Stimulated activated naive CD8-positive, alpha-beta T cell treated with anti-CD3 and anti-CD28 coated beads, Interleukin-15, amount 100 ng/mL, for 72 hours (primary cell): ENCODE data around the gene RAC2.

ENCODE experiments used
- ATAC-seq: fragments of 150-1000 bp; cut with Tn5 transposase; 2 replicates; pipeline ENCODE4 v1.10.0; 2021; ENCODE audit warnings: mild to moderate bottlenecking, moderate library complexity
- DNase-seq, 2 donors: peaks; one replicate each; pipeline ENCODE4 v3.0.0; 2021 to 2022
- H3K27ac Mint-ChIP-seq, 2 donors: one replicate each; pipeline ENCODE4 v1.8.0; 2022; ENCODE audit warnings: mild to moderate bottlenecking in 2 of 2, mixed read lengths in 2 of 2, moderate library complexity in 2 of 2
- H3K27me3 Mint-ChIP-seq: one replicate; pipeline ENCODE4 v1.8.0; 2022; ENCODE audit warnings: mixed read lengths
- H3K4me1 Mint-ChIP-seq: one replicate; pipeline ENCODE4 v1.8.0; 2022; ENCODE audit warnings: mild to moderate bottlenecking, mixed read lengths
- H3K4me3 Mint-ChIP-seq, 2 donors: one replicate each; pipeline ENCODE4 v1.8.0; 2022; ENCODE audit warnings: mild to moderate bottlenecking in 2 of 2, mixed read lengths in 2 of 2, moderate library complexity in 1 of 2
- H3K9me3 Mint-ChIP-seq, 2 donors: one replicate each; pipeline ENCODE4 v1.8.0; 2022; ENCODE audit warnings: mixed read lengths in 2 of 2

Gene RAC2

GRCh38 chr22:37281195-37281594, 37.1 kb upstream of the RAC2 start:
- no peaks in the 10 kb centered on the region for H3K9me3 Mint-ChIP-seq

DNA sequence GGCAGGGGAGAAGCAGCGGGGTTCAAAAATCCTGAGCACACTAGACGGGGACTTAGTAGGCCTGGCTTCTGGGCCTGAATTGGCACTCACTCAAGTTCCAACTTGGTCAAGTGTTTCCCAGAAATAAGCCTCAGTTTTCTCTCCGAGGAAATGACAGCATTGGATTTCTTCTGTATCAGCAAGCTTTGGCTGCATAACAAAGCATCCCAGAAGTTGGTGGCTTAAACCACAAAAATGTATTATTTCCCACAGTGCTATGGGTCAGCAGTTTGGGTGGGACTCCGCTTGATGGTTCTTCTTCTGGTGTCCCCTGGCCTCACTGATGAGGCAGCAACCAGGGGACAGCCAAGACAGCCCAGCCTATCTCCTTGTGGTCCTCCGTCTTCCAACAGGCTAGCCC, 36.6 kb upstream of the RAC2 start:
- peaks cover 86% of the 10 kb centered on the region for H3K4me1 Mint-ChIP-seq
- H3K9me3 Mint-ChIP-seq, result peaks cover 0 to 4% of the 10 kb centered on the region in 2 donors
- peak overlapping the region in 1 of 2 donors; percentile 19 for H3K27ac Mint-ChIP-seq
- DNase-seq (no peak), ATAC-seq (no peak)
- H3K4me3 Mint-ChIP-seq, result no peak overlapping the region
- H3K27me3 Mint-ChIP-seq, result no peaks in the 10 kb centered on the region

More at GRCh38 chr22:37281195-37281594, 37.1 kb upstream of the RAC2 start:
- Mint-ChIP-seq H3K4me1 (peaks cover 86% of the 10 kb centered on the region), H3K4me3 (peak overlapping the region in 1 of 2 donors; percentile 95), H3K27ac (no peak overlapping the region), H3K27me3 (no peaks in the 10 kb centered on the region)
- DNase-seq (no peak), ATAC-seq (no peak)

- DNase-seq (no peak), ATAC-seq (no peak)
- Mint-ChIP-seq H3K4me3 (no peak overlapping the region), H3K27ac (no peak overlapping the region), H3K9me3 (peaks cover 0 to 4% of the 10 kb centered on the region in 2 donors), H3K27me3 (no peaks in the 10 kb centered on the region), H3K4me1 (peaks cover 86% of the 10 kb centered on the region)
These were observed 35.5 kb upstream of the RAC2 start for GRCh38 chr22:37279331-37280181.

GRCh38 chr22:37278261-37278660, 34.2 kb upstream of the RAC2 start:
- DNase-seq (no peak), ATAC-seq (no peak)
- Mint-ChIP-seq H3K27ac (peak overlapping the region in 1 of 2 donors; percentile 66), H3K4me3 (no peak overlapping the region), H3K9me3 (peaks cover 0 to 4% of the 10 kb centered on the region in 2 donors), H3K4me1 (peaks cover 87% of the 10 kb centered on the region), H3K27me3 (no peaks in the 10 kb centered on the region)

GRCh38 chr22:37277384-37277783, 33.3 kb upstream of the RAC2 start:
- ATAC-seq, result no peak
- DNase-seq, result no peak
- Mint-ChIP-seq H3K27me3 (no peaks in the 10 kb centered on the region), H3K4me3 (no peak overlapping the region), H3K27ac (no peak overlapping the region), H3K9me3 (peaks cover 0 to 4% of the 10 kb centered on the region in 2 donors), H3K4me1 (peaks cover 85% of the 10 kb centered on the region)

GRCh38 chr22:37276776-37277175, 32.7 kb upstream of the RAC2 start:
- Mint-ChIP-seq H3K27me3 (no peaks in the 10 kb centered on the region), H3K4me3 (no peak overlapping the region), H3K4me1 (peaks cover 82% of the 10 kb centered on the region), H3K27ac (no peak overlapping the region), H3K9me3 (peaks cover 0 to 4% of the 10 kb centered on the region in 2 donors)
- DNase-seq, result no peak
- no peak for ATAC-seq

DNA sequence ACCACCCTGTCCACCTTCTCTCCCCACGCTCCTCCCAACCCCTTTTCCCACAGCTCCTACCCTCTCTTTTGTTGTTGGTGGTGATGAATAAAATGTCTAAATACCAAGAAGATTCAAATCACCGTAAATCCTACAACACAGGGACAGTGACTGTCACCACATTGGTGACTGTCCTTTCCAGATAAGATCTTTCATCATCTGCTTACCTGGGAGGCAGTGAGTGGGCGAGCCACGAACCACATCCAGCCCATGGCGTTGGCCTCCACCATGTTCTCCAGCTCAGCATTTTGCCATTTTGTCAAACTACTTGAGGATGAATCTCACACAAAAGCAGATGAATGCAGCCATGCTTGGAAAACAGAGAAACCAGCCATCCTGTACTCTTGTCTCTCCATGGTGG, 31.6 kb upstream of the RAC2 start:
- Mint-ChIP-seq H3K4me3 (peak overlapping the region; percentile 6 to 51), H3K9me3 (peaks cover 0 to 4% of the 10 kb centered on the region in 2 donors), H3K4me1 (peaks cover 82% of the 10 kb centered on the region), H3K27me3 (no peaks in the 10 kb centered on the region), H3K27ac (peak overlapping the region; percentile 69 to 75)
- DNase-seq (peak; percentile 71 to 79), ATAC-seq (peak; percentile 92)

- Mint-ChIP-seq H3K27me3 (no peaks in the 10 kb centered on the region), H3K4me1 (peaks cover 83% of the 10 kb centered on the region), H3K4me3 (peak overlapping the region in 1 of 2 donors; percentile 51), H3K27ac (peak overlapping the region; percentile 43 to 63), H3K9me3 (peaks cover 0 to 4% of the 10 kb centered on the region in 2 donors)
- DNase-seq (no peak), ATAC-seq (no peak)
These were observed 31.1 kb upstream of the RAC2 start for GRCh38 chr22:37275134-37275533.

GRCh38 chr22:37274380-37274862, 30.4 kb upstream of the RAC2 start:
- Mint-ChIP-seq H3K4me1 (peaks cover 84% of the 10 kb centered on the region), H3K9me3 (peaks cover 0 to 4% of the 10 kb centered on the region in 2 donors), H3K27ac (peak overlapping the region; percentile 9 to 10), H3K27me3 (no peaks in the 10 kb centered on the region), H3K4me3 (no peak overlapping the region)
- DNase-seq, result no peak
- ATAC-seq, result no peak

DNA sequence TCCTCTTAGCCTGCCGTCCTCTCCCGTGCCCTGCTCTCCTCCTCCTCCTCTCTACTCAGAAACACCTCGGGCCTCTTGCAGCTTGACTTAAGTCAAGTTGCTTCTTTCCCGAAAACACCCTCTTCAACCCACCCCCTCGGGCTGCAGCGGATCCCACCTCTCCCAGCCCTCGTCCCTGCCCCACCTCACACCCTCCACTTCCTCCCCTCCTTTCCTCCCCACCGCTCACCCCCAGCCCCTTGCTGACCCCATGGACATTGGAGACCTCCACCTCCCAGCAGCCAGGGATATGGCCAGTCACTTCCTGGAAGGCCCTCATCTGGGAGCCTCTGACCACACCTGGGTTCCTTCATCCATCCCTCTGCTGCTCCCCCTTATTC, 29.8 kb upstream of the RAC2 start:
- H3K27ac Mint-ChIP-seq, result peak overlapping the region; percentile 55 to 60
- peaks cover 81% of the 10 kb centered on the region for H3K4me1 Mint-ChIP-seq
- peaks cover 0 to 4% of the 10 kb centered on the region in 2 donors for H3K9me3 Mint-ChIP-seq
- DNase-seq, result no peak
- peak overlapping the region in 1 of 2 donors; percentile 59 for H3K4me3 Mint-ChIP-seq
- H3K27me3 Mint-ChIP-seq, result no peaks in the 10 kb centered on the region
- ATAC-seq, result no peak

- H3K9me3 Mint-ChIP-seq, result peaks cover 0 to 4% of the 10 kb centered on the region in 2 donors
- peak overlapping the region; percentile 55 to 75 for H3K27ac Mint-ChIP-seq
These were observed 29.2 kb upstream of the RAC2 start for GRCh38 chr22:37273126-37273845.

GRCh38 chr22:37270928-37271650, 27.0 kb upstream of the RAC2 start:
- no peaks in the 10 kb centered on the region for H3K27me3 Mint-ChIP-seq
- no peak overlapping the region for H3K4me3 Mint-ChIP-seq
- ATAC-seq, result no peak
- no peak for DNase-seq
- H3K9me3 Mint-ChIP-seq, result peaks cover 0 to 3% of the 10 kb centered on the region in 2 donors
- H3K27ac Mint-ChIP-seq, result peak overlapping the region in 1 of 2 donors; percentile 42
- H3K4me1 Mint-ChIP-seq, result peaks cover 75% of the 10 kb centered on the region

More at GRCh38 chr22:37273126-37273845, 29.2 kb upstream of the RAC2 start:
- Mint-ChIP-seq H3K4me1 (peaks cover 76% of the 10 kb centered on the region), H3K27me3 (no peaks in the 10 kb centered on the region), H3K4me3 (peak overlapping the region; percentile 10 to 59)
- ATAC-seq (peak; percentile 86), DNase-seq (peak in 1 of 2 donors; percentile 49)

GRCh38 chr22:37269936-37270678, 26.0 kb upstream of the RAC2 start:
- H3K4me1 Mint-ChIP-seq, result peaks cover 66% of the 10 kb centered on the region
- no peak overlapping the region for H3K27ac Mint-ChIP-seq
- no peaks in the 10 kb centered on the region for H3K9me3 Mint-ChIP-seq
- DNase-seq (no peak), ATAC-seq (no peak)
- no peaks in the 10 kb centered on the region for H3K27me3 Mint-ChIP-seq
- no peak overlapping the region for H3K4me3 Mint-ChIP-seq

GRCh38 chr22:37267661-37268413, 23.8 kb upstream of the RAC2 start:
- H3K27ac Mint-ChIP-seq, result peak overlapping the region; percentile 93 to 97
- no peak for DNase-seq

More at GRCh38 chr22:37267661-37268413, 23.8 kb upstream of the RAC2 start:
- Mint-ChIP-seq H3K4me3 (peak overlapping the region; percentile 87 to 93), H3K4me1 (peaks cover 43% of the 10 kb centered on the region), H3K27me3 (no peaks in the 10 kb centered on the region), H3K9me3 (peaks cover 7 to 8% of the 10 kb centered on the region in 2 donors)
- no peak for ATAC-seq
